NCI-H526 (cell line): ENCODE results near the gene LNPK.
"Not testable (repeated sequence)": the region's sequence is repeated elsewhere in the genome, so short reads cannot be mapped to it uniquely, and the experiment has no call there.

Source experiments
- DNase-seq, 2 experiments: peaks; one replicate each; lab custom pipeline; 2025; lab: John Stamatoyannopoulos, UW

LNPK gene

DNA sequence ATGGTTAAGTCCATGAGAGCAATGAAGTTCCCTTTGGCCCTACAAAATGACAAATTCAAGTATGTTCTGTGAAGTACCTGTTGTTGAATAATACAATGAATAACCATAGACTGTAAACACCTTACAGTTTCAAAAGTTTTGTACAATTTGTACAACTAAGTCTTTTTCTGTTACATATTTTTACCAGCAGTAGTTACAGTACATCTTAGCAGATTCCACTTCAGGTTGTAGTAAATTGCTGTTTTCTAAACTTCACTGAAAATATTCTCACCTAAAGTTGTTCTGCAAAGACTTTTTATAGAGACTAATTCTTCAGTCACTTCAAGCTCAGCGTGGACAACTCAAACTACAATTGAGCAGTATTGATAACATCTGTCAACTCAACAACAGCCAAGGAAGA lies 28.7 kb downstream of the LNPK start:
- DNase-seq: no peak

DNA sequence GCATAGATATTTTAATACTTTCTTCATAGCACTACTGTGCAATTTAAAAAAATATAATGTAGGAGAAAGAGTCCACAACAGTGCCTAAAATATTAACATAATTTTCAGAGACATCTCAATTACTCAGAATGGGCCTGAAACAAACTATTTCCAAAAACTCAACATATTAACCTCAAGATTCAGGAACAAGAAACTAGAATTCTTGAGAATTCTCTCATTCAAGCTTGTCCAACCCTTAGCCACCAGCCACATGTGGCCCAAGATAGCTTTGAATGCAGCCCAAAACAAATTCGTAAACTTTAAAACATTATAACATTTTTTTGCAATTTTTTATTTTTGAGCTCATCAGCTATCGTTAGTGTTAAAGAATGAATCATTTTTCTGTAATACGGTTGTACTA lies 35.2 kb downstream of the LNPK start:
- DNase-seq: no peak

DNA sequence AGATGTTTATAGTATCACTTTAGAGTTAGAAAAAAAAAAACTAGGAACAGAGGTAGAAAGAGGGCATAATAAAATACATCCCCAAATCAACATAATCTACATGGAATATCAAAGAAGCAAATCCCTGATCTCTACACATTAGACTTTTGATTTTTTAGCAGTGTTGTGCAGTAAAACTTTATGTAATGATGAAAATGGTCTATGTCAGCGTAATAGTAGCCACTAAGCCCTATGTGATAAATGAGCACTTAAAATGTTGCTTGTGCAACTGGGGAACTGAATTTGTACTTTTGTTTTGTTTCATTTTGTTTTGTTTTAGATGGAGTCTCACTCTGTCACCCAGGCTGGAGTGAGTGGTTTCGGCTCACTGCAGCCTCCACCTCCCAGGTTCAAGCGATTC lies 36.3 kb downstream of the LNPK start:
- no peak for DNase-seq

DNA sequence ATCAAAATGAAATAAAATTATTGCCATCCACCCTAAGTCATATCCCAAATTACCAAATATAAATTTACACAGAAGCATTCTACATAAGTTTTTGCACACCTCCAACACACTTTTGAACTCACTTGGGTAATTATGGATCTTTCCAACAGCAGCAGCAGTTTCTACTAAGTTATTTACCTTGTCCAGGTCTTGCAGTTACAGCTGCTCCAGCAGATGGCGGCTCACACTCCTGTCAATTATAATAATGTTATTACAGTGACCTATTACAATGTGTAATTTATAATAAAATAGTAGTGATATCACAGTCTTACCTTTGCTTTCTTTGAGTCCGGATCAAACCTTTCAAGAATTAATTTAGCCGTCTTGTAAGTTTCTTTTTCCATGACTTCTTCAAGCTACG lies 37.9 kb downstream of the LNPK start:
- DNase-seq: peak in 1 of 2 experiments; percentile 25

DNA sequence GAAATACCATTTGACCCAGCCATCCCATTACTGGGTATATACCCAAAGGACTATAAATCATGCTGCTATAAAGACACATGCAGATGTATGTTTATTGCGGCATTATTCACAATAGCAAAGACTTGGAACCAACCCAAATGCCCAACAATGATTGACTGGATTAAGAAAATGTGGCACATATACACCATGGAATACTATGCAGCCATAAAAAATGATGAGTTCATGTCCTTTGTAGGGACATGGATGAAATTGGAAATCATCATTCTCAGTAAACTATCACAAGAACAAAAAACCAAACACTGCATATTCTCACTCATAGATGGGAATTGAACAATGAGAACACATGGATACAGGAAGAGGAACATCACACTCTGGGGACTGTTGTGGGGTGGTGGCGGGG lies 38.9 kb downstream of the LNPK start:
- not testable (repeated sequence) for DNase-seq

DNA sequence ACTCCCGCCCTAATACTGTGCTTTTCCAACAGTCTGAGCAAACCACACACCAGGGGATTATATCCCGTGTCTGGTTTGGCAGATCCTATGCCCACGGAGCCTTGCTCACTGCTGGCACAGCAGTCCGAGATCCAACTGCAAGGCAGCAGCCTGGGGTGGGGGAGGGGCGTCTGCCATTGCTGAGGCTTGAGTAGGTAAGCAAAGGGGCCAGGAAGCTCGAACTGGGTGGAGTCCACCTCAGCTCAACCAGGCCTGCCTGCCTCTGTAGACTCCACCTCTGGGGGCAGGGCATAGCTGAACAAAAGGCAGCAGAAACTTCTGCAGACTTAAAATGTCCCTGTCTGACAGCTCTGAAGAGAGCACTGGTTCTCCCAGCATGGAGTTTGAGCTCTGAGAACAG lies 44.2 kb downstream of the LNPK start:
- DNase-seq: no peak

DNA sequence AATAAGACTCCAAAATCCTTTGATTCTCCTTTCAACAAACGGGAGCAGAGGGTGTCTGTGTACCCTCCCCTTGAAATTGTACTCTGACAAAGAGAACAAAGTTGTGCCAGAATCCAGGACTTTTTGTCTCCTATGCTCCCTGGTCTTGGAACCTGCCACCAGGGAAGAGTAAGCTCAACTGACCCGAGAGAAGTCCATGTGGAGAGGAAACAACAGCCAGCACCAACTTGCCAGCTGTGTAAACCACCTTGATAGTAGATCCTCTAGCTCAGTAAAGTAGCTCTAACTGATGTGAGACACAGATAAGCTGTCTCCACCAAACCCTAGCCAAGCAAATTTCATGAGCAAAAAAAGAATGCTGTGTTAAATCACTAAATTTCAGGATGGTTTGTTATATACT lies 46.9 kb downstream of the LNPK start:
- DNase-seq: no peak

DNA sequence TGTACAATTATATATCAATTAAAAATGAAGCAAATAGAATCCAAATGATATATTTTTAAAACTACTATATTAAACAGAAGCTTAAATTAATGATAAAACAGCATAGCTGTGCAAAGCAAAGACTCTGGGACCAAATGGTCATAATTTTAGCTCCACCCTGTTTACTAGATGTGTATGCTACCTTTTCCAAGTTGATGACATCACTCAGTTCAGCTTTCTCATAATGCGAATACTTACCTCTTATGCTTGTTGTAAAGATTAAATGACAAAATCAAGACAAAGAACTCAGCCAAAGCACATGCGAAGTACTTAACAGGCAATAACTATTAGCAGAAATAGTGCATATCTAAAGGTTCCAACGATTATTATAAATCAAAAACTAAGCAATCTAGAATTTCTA lies 51.6 kb downstream of the LNPK start:
- DNase-seq: no peak

DNA sequence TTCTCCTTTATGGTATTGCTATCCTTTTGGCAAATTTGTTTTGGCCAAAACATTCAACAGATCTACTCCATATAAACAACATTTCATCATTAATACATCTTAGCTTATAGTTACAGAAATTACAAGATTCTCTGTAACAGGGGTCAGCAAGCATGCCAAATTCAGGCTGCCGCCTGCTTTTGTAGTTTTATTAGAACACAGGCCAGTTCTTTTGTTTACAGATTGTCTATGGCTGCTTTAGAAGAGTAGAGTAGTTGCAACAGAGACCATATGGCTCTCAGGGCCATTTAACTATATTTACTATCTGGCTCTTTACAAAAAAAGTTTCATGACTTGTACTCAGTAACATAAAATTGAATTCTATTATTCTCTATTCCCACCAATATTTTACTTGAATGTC lies 53.9 kb downstream of the LNPK start:
- DNase-seq: no peak

DNA sequence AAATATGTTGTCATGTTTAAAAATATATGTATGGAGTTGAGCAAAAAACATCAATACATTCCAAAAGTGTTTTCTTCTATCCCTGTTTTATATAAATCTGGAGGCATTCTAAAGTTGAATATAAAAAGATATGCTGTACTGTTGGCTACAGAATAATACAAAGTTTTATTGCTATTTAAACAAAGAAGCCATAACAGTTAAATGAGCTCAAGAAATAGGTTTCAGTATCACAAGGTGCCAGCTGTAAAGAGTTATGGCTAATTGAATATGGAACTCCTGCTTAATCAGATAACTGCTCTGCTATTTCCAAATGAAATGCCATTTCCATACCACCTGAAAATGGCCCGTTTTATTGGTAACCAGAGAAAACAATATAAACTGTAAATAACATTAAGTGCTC lies 55.0 kb downstream of the LNPK start:
- DNase-seq: no peak

DNA sequence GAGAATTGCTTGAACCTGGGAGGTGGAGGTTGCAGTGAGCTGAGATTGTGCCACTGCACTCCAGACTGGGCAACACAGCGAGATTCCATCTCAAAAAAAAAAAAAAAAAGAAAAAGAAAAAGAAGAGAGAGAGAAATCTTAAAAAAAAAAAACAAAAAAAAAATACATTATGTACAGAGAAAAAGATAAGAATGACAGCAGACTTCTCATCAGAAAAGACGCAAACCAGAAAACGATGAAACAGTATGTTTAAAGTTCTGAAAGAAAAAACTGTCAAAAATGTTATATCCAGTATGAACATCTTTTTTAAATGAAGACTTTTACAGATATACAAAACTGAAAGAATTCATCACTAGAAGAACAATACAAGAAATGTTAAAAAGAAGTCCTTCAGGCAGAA lies 60.4 kb downstream of the LNPK start:
- DNase-seq: no peak

DNA sequence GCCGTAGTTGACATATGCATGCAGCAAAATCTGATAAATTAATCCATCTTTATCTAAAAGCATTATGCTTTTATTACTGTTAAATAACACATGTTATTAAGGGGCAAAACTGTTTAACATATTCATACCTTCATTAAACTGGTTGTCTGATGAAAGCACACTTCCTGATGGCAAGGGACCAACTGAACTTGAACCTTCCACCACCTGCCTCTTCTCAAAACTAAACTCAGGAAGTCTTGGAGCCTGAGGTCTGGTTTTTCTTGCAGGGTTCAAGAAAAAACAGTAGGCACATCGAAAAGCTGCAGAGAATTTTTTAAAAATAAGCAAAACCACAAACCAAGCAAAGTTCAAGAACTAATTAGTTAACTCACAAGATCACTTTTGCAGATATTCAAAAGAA lies 64.9 kb downstream of the LNPK start:
- no peak for DNase-seq

DNA sequence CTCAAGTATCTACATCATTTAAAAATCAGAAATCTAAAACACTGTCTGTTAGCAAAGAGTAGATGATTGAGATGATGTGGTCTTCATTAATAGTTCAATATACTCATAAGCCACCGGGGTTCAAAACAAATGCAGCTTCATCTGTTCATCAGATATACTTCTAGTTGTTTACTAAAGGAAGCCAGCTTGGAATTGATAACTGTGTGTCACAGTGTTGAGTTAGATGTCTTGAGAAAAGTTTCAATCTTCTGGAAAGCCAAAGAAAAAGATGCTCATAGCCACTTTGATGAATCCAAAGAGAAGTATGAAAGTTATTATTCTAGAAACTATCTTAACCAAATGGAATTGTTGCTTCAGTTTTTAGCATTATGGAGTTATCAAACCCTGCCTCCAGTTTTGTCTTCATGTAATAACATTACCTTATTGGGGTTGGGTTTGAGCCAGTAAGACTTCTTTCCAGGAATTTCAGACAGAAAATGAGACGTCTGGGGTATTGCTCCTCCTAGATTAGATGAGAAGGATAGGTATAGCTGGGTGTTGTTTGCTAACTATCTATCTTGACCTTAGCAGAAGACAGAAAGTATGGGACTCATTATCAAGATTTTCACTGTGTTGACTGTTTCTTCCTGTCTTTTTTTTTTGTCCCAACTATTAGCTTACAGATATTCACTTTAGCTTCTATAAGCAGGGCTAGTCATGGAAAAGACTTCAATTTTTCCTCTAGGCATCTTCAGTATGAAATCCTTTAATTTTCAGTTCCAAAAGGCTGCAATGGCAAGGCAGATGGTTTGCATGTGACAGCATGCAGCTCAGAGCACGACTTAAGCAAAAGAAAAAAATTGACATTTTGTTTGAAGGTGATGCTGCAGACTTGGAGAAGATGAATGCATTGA lies 66.5 kb downstream of the LNPK start:
- no peak for DNase-seq

DNA sequence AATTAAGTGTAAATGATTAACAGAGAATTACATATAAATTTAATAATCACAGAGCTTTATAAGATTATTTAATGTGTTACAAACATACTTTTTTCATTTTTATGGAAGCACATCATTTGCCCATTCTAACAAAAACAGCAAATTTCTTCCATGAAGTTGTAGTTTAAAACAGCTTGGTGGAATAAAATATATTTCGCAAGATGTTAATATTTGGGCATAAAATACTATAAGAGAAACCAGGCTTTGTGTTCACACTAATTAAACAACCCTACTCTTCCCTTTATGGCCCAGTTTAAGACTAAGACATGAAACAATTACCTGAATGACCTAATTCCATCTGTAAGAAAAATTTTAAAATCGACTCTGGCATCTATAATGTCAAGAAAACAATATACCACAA lies 69.4 kb downstream of the LNPK start:
- DNase-seq: no peak

DNA sequence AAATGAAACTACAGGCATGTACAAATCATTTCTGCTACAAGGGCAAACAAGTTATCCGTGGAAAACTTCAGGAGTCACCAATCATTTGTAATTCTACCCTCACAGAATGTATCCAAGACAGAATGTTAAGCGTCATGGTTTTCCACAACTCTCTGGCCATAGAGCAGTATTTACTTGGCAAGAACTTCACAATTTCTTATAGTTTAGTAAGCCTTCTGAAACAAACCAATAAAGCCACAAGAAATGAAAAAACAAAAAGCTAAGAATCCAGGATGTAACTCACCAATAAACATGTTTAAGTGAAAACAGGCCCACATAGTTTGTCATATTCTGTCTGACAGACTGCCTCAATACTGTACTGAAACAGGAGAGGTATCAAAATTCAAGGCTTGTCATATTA lies 70.3 kb downstream of the LNPK start:
- no peak for DNase-seq

DNA sequence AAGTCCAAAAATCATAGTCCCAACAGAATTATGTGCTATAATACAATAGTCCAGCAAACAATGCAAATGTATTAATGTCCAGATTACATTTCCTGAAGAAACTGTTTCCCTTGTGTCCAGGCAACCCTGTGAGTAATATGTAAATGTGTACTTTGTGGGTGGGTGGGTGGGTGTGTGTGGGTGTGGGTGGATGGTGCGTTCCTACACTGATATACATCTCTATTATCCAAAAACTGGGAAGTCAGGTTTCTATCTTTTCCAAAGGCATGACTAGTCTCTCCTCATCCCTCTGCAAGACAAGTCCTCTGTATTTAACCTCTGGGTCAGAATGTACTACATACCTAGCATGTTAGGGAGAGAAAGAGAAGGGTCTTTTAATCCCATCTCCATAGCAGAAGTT lies 71.6 kb downstream of the LNPK start:
- DNase-seq: no peak

DNA sequence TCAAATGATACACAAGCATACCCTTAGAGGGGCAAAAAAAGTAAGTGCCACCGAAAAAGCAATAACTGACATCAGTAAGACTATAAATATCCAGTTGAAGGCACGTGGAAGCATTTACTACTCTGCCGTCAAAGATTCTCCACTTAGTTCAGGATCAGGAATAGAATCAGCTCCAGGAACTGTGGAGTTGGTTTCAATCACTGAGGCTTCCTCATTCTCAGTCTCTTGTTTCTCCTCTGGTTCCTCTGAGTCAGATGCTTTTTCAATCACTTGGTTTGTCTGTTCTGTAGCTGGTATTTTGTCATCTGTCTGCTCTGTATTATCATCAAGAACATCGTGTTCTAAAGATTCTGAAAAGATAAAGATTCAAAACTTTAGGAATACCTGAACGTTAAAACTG lies 72.2 kb downstream of the LNPK start:
- no peak for DNase-seq

DNA sequence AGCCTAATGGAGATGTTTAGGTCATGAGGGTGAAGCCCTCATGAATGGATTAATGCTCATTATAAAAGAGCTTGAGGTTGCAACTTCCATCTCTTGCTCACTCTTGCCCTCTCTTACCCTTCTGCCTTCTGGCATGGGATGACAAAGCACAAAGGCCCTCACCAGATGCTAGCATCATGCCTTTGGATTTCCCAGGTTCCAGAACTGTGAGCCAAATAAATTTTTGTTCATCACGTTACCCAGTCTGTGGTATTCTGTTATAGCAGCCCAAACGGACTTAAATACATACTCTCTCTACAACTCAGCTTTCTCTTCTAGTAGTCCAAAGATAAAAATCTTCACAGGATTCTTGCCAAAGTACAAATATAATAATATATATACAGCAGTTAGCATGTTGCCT lies 75.8 kb downstream of the LNPK start:
- no peak for DNase-seq

DNA sequence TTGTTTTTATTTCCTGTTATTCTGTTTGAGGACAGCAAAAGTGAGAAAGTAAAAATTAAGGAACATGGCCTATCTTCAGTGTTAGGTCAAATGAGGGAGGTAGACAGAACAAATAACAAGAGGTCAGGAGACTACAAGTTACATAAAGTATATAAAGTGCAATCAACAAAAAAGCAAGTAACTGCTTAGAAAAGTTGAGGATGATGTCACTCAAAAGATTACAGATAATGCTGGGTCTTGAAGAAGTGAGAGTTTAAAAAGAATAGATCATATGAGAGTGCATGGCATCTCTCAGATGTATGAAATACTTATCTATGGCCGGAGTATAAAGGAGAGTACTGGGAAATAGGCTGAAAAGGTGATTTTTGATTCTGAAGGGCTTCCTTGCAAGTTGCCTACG lies 79.9 kb downstream of the LNPK start:
- no peak for DNase-seq

DNA sequence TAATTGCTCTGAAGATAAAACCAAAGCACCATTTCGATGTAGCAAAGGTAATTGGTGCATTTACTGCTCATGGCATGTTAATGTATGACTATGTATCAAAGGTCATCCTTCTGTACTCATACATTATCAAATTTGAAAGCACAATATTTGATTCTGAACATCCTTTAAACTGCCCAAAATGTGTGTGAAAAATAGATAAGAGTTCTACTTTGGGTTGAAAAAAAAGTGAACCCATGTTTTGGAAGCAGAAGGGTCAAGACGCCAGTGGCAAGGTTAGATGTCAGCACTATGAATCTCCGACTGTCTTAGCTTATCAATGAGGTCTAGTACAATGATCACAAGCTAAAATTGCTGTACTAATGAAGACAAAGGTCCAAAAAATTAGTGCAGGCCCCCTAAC lies 83.1 kb downstream of the LNPK start:
- no peak for DNase-seq

DNA sequence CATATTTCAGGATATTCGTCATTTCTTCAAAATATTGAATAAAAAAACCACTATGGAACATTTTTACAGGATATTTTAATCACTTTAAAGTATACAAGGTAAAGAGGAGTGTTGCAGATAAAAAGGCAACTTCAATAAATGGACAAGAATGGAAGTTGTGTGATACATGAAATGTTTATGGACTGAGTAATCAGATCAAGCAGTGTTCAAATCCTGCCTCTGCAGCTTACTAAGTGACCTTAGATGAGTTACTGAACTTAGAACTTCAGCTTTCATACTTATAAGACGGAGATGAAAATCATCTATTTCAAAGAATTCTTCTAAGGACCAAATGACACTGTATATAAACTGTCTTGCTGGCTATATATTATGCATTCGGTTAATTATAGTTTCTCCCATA lies 87.2 kb downstream of the LNPK start:
- no peak for DNase-seq

DNA sequence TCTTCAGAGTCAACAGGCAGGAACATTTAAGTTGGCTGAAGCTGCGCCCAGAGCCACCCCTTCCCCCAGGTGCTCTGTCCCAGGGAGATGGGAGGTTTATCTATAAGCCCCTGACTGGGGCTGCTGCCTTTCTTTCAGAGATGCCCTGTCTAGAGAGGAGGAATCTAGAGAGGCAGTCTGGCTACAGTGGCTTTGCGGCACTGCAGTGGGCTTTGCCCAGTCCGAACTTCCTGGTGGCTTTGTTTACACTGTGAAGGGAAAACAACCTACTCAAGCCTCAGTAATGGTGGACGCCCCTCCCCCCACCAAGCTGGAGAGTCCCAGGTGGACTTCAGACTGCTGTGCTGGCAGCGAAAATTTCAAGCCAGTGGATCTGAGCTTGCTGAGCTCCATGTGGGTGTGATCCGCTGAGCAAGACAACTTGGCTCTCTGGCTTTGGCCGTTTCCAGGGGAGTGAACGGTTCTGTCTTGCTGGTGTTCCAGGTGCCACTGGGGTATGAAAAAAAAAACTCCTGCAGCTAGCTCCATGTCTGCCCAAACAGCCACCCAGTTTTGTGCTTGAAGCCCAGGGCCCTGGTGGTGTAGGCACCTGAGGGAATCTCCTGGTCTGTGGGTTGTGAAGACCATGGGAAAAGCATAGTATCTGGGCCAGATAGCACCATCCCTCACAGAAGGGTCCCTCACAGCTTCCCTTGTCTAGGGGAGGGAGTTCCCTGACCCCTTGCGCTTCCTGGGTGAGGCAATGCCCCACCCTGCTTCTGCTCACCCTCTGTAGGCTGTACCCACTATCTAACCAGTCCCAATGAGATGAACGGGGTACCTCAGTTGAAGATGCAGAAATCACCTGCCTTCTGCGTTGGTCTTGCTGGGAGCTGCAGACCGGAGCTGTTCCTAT lies 88.0 kb downstream of the LNPK start:
- DNase-seq: not testable (repeated sequence)

DNA sequence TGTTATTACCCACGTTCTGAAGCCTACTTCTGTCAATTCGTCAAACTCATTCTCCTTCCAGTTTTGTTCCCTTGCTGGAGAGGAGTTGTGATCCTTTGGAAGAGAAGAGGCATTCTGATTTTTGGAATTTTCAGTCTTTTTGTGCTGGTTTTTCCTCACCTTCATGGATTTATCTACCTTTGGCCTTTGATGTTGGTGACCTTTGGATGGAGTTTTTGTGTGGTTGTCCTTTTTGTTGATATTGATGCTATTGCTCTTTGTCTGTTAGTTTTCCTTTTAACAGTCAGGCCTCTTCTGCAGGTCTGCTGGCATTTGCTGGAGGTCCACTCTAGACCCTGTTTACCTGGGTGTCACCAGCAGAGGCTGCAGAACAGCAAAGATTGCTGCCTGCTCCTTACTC lies 88.8 kb downstream of the LNPK start:
- DNase-seq: not testable (repeated sequence)
